CD14-positive monocyte (primary cell): ENCODE data around the gene NRROS. TPM values are rescaled to one million over a fixed set of nuclear protein-coding genes. Genes with fewer than 3 reads are reported as not detected.

Source experiments
- DNase-seq, 3 donors: peaks; one replicate each; pipeline ENCODE4 v3.0.0-alpha.2; 2011 to 2022
- H2AFZ ChIP-seq: 2 replicates; pipeline ENCODE4 v1.6.0; 2012; ENCODE audit warnings: mild to moderate bottlenecking, low read depth, low read length, inconsistent platforms; ENCODE audit not compliant: insufficient read depth, poor library complexity, severe bottlenecking
- H3K27ac ChIP-seq, 2 donors: 1 replicate in 1 of 2; 2 replicates in 1 of 2; pipeline ENCODE4 v1.5.1; 2012 to 2013; ENCODE audit warnings: low read length in 2 of 2, control low read depth in 1 of 2, inconsistent platforms in 1 of 2, low read depth in 1 of 2, mild to moderate bottlenecking in 1 of 2
- H3K27me3 ChIP-seq, 2 donors: one replicate each; pipeline versions ENCODE4 v1.6.0 to v1.6.1; 2011 to 2013; ENCODE audit warnings: low read length in 2 of 2; ENCODE audit not compliant: control insufficient read depth in 2 of 2, insufficient read depth in 2 of 2
- H3K36me3 ChIP-seq, 2 donors: replicated peaks in 1 of 2; 1 replicate in 1 of 2; 2 replicates in 1 of 2; pipeline versions ENCODE4 v1.5.1 to v1.6.1; 2012 to 2013; ENCODE audit warnings: low read length in 2 of 2, control low read depth in 1 of 2, inconsistent platforms in 1 of 2, mild to moderate bottlenecking in 1 of 2; ENCODE audit not compliant: insufficient read depth in 2 of 2, control insufficient read depth in 1 of 2
- H3K4me1 ChIP-seq, 2 donors: 1 replicate in 1 of 2; 2 replicates in 1 of 2; pipeline versions ENCODE4 v1.5.1 to v1.6.1; 2012 to 2013; ENCODE audit warnings: low read length in 2 of 2, control low read depth in 1 of 2, inconsistent platforms in 1 of 2, mild to moderate bottlenecking in 1 of 2, moderate library complexity in 1 of 2; ENCODE audit not compliant: insufficient read depth in 2 of 2, control insufficient read depth in 1 of 2
- H3K4me2 ChIP-seq: replicated peaks from 2 replicates; pipeline ENCODE3; 2012; ENCODE audit warnings: low read length, moderate library complexity, mild to moderate bottlenecking; ENCODE audit not compliant: poor library complexity, severe bottlenecking; ENCODE audit errors: extremely low read depth
- H3K4me3 ChIP-seq, 3 experiments: fragments of 200-600 bp in 1 of 3; sonication (generic) in 1 of 3; replicated peaks in 1 of 3; 1 replicate in 2 of 3; 2 replicates in 1 of 3; pipeline ENCODE4 v1.5.1; 2011 to 2013; ENCODE audit warnings: low read length in 3 of 3, mild to moderate bottlenecking in 3 of 3, control low read depth in 2 of 3, low read depth in 2 of 3, inconsistent platforms in 1 of 3, moderate library complexity in 1 of 3
- H3K79me2 ChIP-seq: 2 replicates; pipeline ENCODE4 v1.6.0; 2012; ENCODE audit warnings: mild to moderate bottlenecking, control low read depth, inconsistent platforms, low read length, moderate library complexity; ENCODE audit not compliant: insufficient read depth
- H3K9ac ChIP-seq: 2 replicates; pipeline ENCODE4 v1.6.0; 2017; ENCODE audit warnings: low read length, mild to moderate bottlenecking; ENCODE audit not compliant: insufficient read depth, poor library complexity, severe bottlenecking
- H3K9me3 ChIP-seq, 2 donors: replicated peaks in 1 of 2; 1 replicate in 1 of 2; 2 replicates in 1 of 2; pipeline versions ENCODE4 v1.5.1 to v1.6.1; 2012 to 2013; ENCODE audit warnings: low read length in 2 of 2, control low read depth in 1 of 2; ENCODE audit not compliant: control insufficient read depth in 1 of 2, insufficient read depth in 1 of 2
- H4K20me1 ChIP-seq: 2 replicates; pipeline ENCODE4 v1.6.0; 2012; ENCODE audit warnings: mild to moderate bottlenecking, low read length, control low read depth, moderate library complexity; ENCODE audit not compliant: insufficient read depth
- H3K27ac Mint-ChIP-seq, 7 donors: one replicate each; pipeline ENCODE4 v1.8.0; 2020; ENCODE audit warnings: mild to moderate bottlenecking in 7 of 7, mixed read lengths in 7 of 7, moderate library complexity in 6 of 7, inconsistent platforms in 2 of 7
- H3K27me3 Mint-ChIP-seq, 3 donors: one replicate each; pipeline ENCODE4 v1.8.0; 2021 to 2022; ENCODE audit warnings: low read depth in 3 of 3, mild to moderate bottlenecking in 3 of 3, mixed read lengths in 3 of 3, moderate library complexity in 3 of 3, inconsistent platforms in 1 of 3
- H3K36me3 Mint-ChIP-seq, 2 donors: one replicate each; pipeline ENCODE4 v1.8.0; 2020; ENCODE audit warnings: mixed read lengths in 2 of 2, inconsistent platforms in 1 of 2, mild to moderate bottlenecking in 1 of 2
- H3K4me1 Mint-ChIP-seq: one replicate; pipeline ENCODE4 v1.8.0; 2020; ENCODE audit warnings: mild to moderate bottlenecking, mixed read lengths
- H3K4me3 Mint-ChIP-seq, 2 donors: one replicate each; pipeline ENCODE4 v1.8.0; 2020; ENCODE audit warnings: mild to moderate bottlenecking in 2 of 2, mixed read lengths in 2 of 2, moderate library complexity in 1 of 2
- H3K9me3 Mint-ChIP-seq, 7 donors: one replicate each; pipeline ENCODE4 v1.8.0; 2020 to 2022; ENCODE audit warnings: mixed read lengths in 7 of 7, mild to moderate bottlenecking in 6 of 7, moderate library complexity in 6 of 7, inconsistent platforms in 2 of 7
- WGBS: methylation state at CpG from one replicate; pipeline ENCODE4 v1.1.5; 2013; ENCODE audit warnings: missing lambda C conversion rate; ENCODE audit not compliant: insufficient coverage; 5-methylcytosine and 5-hydroxymethylcytosine counted together
- intact Hi-C, 2 donors: fragments of 100-400 bp; cut with micrococcal nuclease; formaldehyde crosslinking; loops; one replicate each; pipeline versions ENCODE4 v1.15.0 to v1.15.1; 2023
- polyA plus RNA-seq, 3 donors: library from polyadenylated mRNA; depleted of rRNA in 1 of 3; unstranded in 2 of 3; stranded (reverse) in 1 of 3; fragments of 300-500 nt in 2 of 3; fragments of >200 nt in 1 of 3; fragmentation: Illumina TruSeq in 2 of 3; gene quantifications; 1 replicate in 2 of 3; 2 replicates in 1 of 3; pipeline ENCODE4 v1.2.3, GENCODE V29; 2012 to 2021
- TF ChIP-seq, protein P1 (sequence below): fragments of 200-600 bp; IDR thresholded peaks from one replicate; pipeline ENCODE4 v1.8.0; 2022; ENCODE audit warnings: antibody characterized with exemption, mild to moderate bottlenecking

Gene NRROS
- polyA plus RNA-seq, 3 donors: 5.9 to 109 (median 7.5) TPM

DNA sequence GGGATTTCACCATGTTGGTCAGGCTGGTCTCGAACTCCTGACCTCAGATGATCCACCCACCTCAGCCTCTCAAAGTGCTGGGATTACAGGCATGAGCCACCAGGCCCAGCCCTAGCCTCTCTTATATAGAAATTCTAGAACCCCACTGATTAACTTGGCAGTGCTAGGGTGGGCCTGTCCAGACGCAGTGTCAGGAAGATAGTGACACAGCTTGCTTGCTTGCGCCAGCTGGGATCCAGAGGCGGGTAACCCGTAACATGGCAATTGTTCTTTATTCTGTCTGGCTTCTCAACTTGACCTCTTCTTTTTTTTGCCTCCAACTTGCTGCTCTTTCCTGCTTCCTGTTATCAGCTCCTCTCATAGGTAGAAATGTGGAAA lies 56.3 kb downstream of the NRROS start:
- Histone ChIP-seq H3K9ac (no peak overlapping the region), H3K27me3 (no peaks in the 10 kb centered on the region), H3K79me2 (peaks cover 59% of the 10 kb centered on the region), H2AFZ (no peak overlapping the region), H3K9me3 (no peaks in the 10 kb centered on the region), H3K4me2 (no peak overlapping the region), H3K4me1 (peaks cover 34 to 35% of the 10 kb centered on the region in 2 donors), H3K4me3 (no peak overlapping the region), H4K20me1 (peaks cover 12% of the 10 kb centered on the region), H3K36me3 (peaks cover 4 to 13% of the 10 kb centered on the region in 2 donors), H3K27ac (no peak overlapping the region)
- 92% methylated on average over 5 of the region's 5 CpGs for WGBS
- peaks cover 13 to 49% of the 10 kb centered on the region in 2 donors for H3K36me3 Mint-ChIP-seq
- peaks cover 0 to 2% (median 0%) of the 10 kb centered on the region in 3 donors for H3K27me3 Mint-ChIP-seq
- intact Hi-C loops: loop anchor here in 1 of 2 donors (10.0 kb wide), 1 partner anchor 441 kb away; no protein-coding TSS in a partner anchor
- DNase-seq: no peak
- H3K9me3 Mint-ChIP-seq: peaks cover 0 to 4% (median 1%) of the 10 kb centered on the region in 7 donors
- no peak overlapping the region for H3K4me3 Mint-ChIP-seq
- peak overlapping the region in 5 of 7 donors; percentile 22 to 83 (median 72) for H3K27ac Mint-ChIP-seq
- H3K4me1 Mint-ChIP-seq: peaks cover 54% of the 10 kb centered on the region
- TF ChIP-seq, protein P1, sequence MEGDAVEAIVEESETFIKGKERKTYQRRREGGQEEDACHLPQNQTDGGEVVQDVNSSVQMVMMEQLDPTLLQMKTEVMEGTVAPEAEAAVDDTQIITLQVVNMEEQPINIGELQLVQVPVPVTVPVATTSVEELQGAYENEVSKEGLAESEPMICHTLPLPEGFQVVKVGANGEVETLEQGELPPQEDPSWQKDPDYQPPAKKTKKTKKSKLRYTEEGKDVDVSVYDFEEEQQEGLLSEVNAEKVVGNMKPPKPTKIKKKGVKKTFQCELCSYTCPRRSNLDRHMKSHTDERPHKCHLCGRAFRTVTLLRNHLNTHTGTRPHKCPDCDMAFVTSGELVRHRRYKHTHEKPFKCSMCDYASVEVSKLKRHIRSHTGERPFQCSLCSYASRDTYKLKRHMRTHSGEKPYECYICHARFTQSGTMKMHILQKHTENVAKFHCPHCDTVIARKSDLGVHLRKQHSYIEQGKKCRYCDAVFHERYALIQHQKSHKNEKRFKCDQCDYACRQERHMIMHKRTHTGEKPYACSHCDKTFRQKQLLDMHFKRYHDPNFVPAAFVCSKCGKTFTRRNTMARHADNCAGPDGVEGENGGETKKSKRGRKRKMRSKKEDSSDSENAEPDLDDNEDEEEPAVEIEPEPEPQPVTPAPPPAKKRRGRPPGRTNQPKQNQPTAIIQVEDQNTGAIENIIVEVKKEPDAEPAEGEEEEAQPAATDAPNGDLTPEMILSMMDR: no peak

DNA sequence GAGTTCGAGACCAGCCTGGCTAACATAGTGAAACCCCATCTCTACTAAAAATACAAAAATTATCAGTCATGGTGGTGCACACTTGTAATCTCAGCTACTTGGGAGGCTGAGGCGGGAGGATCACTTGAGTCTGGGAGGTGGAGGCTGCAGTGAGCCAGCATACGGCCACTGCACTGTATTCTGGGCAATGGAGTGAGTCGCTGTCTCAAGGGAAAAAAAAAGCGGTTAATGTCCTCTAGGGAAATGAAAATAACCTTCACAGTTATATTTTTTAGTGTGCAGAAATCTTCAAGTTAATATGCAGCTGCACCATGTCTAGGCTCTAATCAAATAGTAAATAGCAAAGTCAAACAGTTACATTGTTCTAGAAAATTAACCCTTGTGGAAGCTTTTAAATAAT lies 57.8 kb downstream of the NRROS start:
- peaks cover 22 to 51% of the 10 kb centered on the region in 2 donors for H3K36me3 Mint-ChIP-seq
- H3K27me3 Mint-ChIP-seq: peaks cover 0 to 2% (median 0%) of the 10 kb centered on the region in 3 donors
- Histone ChIP-seq H3K9ac (no peak overlapping the region), H3K4me3 (no peak overlapping the region), H3K4me2 (no peak overlapping the region), H4K20me1 (peaks cover 20% of the 10 kb centered on the region), H3K27me3 (no peaks in the 10 kb centered on the region), H3K36me3 (peaks cover 6 to 23% of the 10 kb centered on the region in 2 donors), H3K27ac (no peak overlapping the region), H3K79me2 (peaks cover 45% of the 10 kb centered on the region), H3K4me1 (peaks cover 21 to 22% of the 10 kb centered on the region in 2 donors), H2AFZ (no peak overlapping the region), H3K9me3 (no peaks in the 10 kb centered on the region)
- H3K9me3 Mint-ChIP-seq: peaks cover 0 to 4% (median 0%) of the 10 kb centered on the region in 7 donors
- peaks cover 41% of the 10 kb centered on the region for H3K4me1 Mint-ChIP-seq
- TF ChIP-seq, protein P1: no peak
- DNase-seq: no peak
- no CpG with 5 or more reads among the region's 5 CpGs for WGBS
- intact Hi-C loops: loop anchor here in 1 of 2 donors (10.0 kb wide), 1 partner anchor 442 kb away; no protein-coding TSS in a partner anchor
- peak overlapping the region in 2 of 7 donors; percentile 74 to 80 for H3K27ac Mint-ChIP-seq
- no peak overlapping the region for H3K4me3 Mint-ChIP-seq
